Parathyroid adenoma (tissue), 2 donors: ENCODE data around the gene CRISP3.

Experiments used
- H2AFZ ChIP-seq: fragments of 300-600 bp; sonication (generic); one replicate; pipeline ENCODE4 v1.7.0; 2017; ENCODE audit warnings: antibody characterized with exemption, mild to moderate bottlenecking
- H3K27ac ChIP-seq: fragments of 300-600 bp; sonication (generic); one replicate; pipeline ENCODE4 v1.7.0; 2017
- H3K27me3 ChIP-seq: fragments of 300-600 bp; sonication (generic); one replicate; pipeline ENCODE4 v1.7.0; 2017; ENCODE audit warnings: low read length; ENCODE audit not compliant: control insufficient read depth, insufficient read depth
- H3K36me3 ChIP-seq: fragments of 300-600 bp; sonication (generic); one replicate; pipeline ENCODE4 v1.7.0; 2017; ENCODE audit warnings: low read length; ENCODE audit not compliant: control insufficient read depth, insufficient read depth
- H3K4me1 ChIP-seq: fragments of 300-600 bp; sonication (generic); one replicate; pipeline ENCODE4 v1.7.0; 2017; ENCODE audit warnings: control low read depth
- H3K4me2 ChIP-seq: fragments of 300-600 bp; sonication (generic); one replicate; pipeline ENCODE4 v1.7.0; 2017; ENCODE audit warnings: low read length
- H3K4me3 ChIP-seq: fragments of 300-600 bp; sonication (generic); one replicate; pipeline ENCODE4 v1.7.0; 2017; ENCODE audit warnings: low read depth, low read length
- H3K79me2 ChIP-seq: fragments of 300-600 bp; sonication (generic); one replicate; pipeline ENCODE4 v1.7.0; 2017; ENCODE audit warnings: control low read depth
- H3K9ac ChIP-seq: fragments of 300-600 bp; sonication (generic); one replicate; pipeline ENCODE4 v1.7.0; 2017; ENCODE audit warnings: mild to moderate bottlenecking
- H3K9me3 ChIP-seq: fragments of 300-600 bp; sonication (generic); one replicate; pipeline ENCODE4 v1.7.0; 2017; ENCODE audit warnings: low read length; ENCODE audit not compliant: control insufficient read depth
- TF ChIP-seq, protein P1 (sequence below): fragments of 300-600 bp; sonication (generic); IDR thresholded peaks from one replicate; pipeline ENCODE4 v1.7.0; 2017; ENCODE audit warnings: antibody characterized with exemption, mild to moderate bottlenecking
- donor health status: primary hyperparathyroidism.

Gene CRISP3, protein sequence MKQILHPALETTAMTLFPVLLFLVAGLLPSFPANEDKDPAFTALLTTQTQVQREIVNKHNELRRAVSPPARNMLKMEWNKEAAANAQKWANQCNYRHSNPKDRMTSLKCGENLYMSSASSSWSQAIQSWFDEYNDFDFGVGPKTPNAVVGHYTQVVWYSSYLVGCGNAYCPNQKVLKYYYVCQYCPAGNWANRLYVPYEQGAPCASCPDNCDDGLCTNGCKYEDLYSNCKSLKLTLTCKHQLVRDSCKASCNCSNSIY

DNA sequence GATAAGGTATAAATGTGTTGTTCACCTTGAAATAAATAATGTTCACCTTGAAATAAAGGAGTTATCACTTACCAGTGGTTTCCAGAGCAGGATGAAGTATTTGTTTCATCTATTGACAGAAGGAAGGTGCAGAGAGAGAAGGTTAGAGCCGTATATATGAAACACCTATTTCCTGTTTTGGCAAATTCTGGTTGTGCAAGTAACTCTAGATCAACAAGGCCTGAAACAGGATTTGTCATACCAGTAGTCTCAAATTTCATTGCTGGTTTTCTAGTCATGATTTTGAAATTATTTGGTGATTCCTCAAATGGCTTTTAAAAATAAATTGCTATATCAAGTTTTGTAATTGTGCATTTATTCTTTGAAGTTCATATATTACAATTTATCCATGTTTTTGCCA is at the start of gene CRISP3:
TSS of gene CRISP3 (minus strand) at position 130 of the 400 bp plus-strand sequence. CDS start at position 109, 21 bp downstream.
- Histone ChIP-seq H3K9me3 (no peaks in the 10 kb centered on the region), H3K27ac (no peak within 1 kb of the TSS), H3K9ac (no peak within 1 kb of the TSS), H3K4me1 (no peaks in the 10 kb centered on the region), H3K27me3 (no peaks in the 10 kb centered on the region), H2AFZ (no peak within 1 kb of the TSS), H3K4me2 (no peak within 1 kb of the TSS), H3K4me3 (no peak within 1 kb of the TSS), H3K36me3 (no peaks in the 10 kb centered on the region), H3K79me2 (no peaks in the 10 kb centered on the region)
- TF ChIP-seq, protein P1, sequence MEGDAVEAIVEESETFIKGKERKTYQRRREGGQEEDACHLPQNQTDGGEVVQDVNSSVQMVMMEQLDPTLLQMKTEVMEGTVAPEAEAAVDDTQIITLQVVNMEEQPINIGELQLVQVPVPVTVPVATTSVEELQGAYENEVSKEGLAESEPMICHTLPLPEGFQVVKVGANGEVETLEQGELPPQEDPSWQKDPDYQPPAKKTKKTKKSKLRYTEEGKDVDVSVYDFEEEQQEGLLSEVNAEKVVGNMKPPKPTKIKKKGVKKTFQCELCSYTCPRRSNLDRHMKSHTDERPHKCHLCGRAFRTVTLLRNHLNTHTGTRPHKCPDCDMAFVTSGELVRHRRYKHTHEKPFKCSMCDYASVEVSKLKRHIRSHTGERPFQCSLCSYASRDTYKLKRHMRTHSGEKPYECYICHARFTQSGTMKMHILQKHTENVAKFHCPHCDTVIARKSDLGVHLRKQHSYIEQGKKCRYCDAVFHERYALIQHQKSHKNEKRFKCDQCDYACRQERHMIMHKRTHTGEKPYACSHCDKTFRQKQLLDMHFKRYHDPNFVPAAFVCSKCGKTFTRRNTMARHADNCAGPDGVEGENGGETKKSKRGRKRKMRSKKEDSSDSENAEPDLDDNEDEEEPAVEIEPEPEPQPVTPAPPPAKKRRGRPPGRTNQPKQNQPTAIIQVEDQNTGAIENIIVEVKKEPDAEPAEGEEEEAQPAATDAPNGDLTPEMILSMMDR = no peak

DNA sequence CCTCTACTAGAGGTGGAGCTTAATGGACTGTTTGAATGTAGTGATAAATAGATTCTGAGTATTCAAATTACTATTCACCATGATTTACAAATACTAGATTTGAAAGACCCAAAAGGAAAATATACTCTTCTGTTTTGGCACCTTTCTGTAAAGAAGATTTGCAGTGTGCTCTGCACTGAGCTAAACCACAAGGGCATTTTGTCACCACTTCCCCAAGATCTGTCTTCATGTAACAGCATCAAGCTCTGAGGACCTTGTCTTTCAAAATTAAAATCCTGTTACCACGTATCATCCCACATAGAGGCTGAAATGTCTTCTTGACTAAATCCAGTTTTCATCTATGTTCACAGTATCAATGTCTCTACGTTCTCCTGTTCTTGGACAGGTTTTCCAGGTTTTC is 46.2 kb upstream of the CRISP3 start:
- Histone ChIP-seq H3K4me2 (no peak overlapping the region), H2AFZ (no peak overlapping the region), H3K9ac (no peak overlapping the region), H3K9me3 (no peaks in the 10 kb centered on the region), H3K79me2 (no peaks in the 10 kb centered on the region), H3K4me3 (no peak overlapping the region), H3K4me1 (no peaks in the 10 kb centered on the region), H3K27ac (no peak overlapping the region), H3K27me3 (no peaks in the 10 kb centered on the region), H3K36me3 (no peaks in the 10 kb centered on the region)
- TF ChIP-seq, protein P1 = no peak

DNA sequence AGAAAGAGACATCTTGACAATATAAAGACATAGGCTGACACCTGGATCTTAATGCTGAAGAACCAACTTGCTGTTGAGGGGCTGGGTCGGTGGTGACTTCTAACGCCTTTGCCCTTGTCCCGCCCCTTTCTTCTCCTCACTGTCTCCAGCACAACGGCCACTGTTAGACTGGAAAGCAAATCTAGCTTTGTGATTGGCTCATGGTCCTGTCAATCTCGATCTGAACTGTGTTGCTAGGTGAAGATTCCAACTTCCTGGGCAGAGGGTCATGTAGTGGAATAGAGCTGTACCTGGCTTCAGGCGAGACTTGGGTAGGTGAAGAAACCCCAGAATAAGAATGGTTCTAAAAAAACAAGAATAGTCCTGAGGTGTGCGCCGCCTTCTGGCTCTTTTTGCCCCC is 43.0 kb upstream of the CRISP3 start, which contains the start of gene PGK2:
TSS of gene PGK2 (minus strand) at position 110 of the 400 bp plus-strand sequence. CDS start at position 12, 98 bp downstream.
- H3K9ac ChIP-seq = no peak within 1 kb of the TSS
- no peaks in the 10 kb centered on the region for H3K27me3 ChIP-seq
- H3K27ac ChIP-seq = no peak within 1 kb of the TSS
- no peak within 1 kb of the TSS for H3K4me2 ChIP-seq
- TF ChIP-seq, protein P1 = no peak
- H3K9me3 ChIP-seq = no peaks in the 10 kb centered on the region
- H2AFZ ChIP-seq = no peak within 1 kb of the TSS
- H3K36me3 ChIP-seq = no peaks in the 10 kb centered on the region
- no peak within 1 kb of the TSS for H3K4me3 ChIP-seq
- H3K79me2 ChIP-seq = no peaks in the 10 kb centered on the region
- no peaks in the 10 kb centered on the region for H3K4me1 ChIP-seq

DNA sequence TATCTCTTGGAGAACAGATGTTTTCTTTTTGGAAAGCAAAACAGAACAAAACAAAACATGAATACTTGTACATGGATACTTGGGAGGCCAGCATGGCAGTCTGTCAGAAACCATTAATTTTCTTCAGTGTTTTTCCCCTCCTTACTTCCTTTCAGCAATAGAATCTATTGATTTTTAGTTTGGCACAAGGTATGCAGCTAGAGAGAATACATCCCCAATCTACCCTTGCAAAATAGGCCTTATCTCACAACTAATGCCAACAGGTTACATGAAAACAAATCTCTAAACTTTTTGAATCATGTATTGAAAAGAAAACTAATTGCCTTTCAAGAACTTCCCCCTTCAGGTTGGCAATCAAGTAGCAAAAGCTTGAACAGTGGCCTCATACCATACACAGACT is 40.1 kb upstream of the CRISP3 start:
- H3K36me3 ChIP-seq = no peaks in the 10 kb centered on the region
- H3K4me1 ChIP-seq = no peaks in the 10 kb centered on the region
- no peaks in the 10 kb centered on the region for H3K9me3 ChIP-seq
- no peak overlapping the region for H3K27ac ChIP-seq
- no peak overlapping the region for H2AFZ ChIP-seq
- H3K4me3 ChIP-seq = no peak overlapping the region
- no peaks in the 10 kb centered on the region for H3K79me2 ChIP-seq
- TF ChIP-seq, protein P1 = no peak
- H3K9ac ChIP-seq = no peak overlapping the region
- H3K27me3 ChIP-seq = no peaks in the 10 kb centered on the region
- H3K4me2 ChIP-seq = no peak overlapping the region

DNA sequence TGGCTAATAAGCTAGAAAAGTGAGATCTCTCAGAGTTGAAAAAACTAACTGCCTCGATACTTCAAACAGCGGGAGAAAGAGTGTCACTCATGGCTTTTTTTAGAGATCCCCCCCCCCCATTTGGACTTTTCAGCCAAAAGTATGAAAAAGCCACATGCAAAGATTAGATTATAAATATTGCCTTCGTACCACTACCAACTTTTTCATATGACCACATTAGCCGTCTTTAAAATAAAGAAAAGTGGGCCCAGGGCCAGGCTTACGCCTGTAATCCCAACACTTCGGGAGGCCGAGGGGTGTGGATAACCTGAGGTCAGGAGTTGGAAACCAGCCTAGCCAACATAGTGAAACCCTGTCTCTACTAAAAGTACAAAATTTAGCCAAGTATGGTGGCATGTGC is 38.5 kb upstream of the CRISP3 start:
- Histone ChIP-seq H3K79me2 (no peaks in the 10 kb centered on the region), H3K4me1 (no peaks in the 10 kb centered on the region), H3K27ac (no peak overlapping the region), H3K9ac (no peak overlapping the region), H3K9me3 (no peaks in the 10 kb centered on the region), H3K4me3 (no peak overlapping the region), H2AFZ (no peak overlapping the region), H3K36me3 (no peaks in the 10 kb centered on the region), H3K4me2 (no peak overlapping the region), H3K27me3 (no peaks in the 10 kb centered on the region)
- TF ChIP-seq, protein P1 = no peak
